MM.1S (cell line): Measurements from ENCODE around the gene GARS1.

Source experiments
- CTCF ChIP-seq: fragments of 300-600 bp; sonication (generic); IDR thresholded peaks from 2 replicates; pipeline ENCODE4 v1.5.1; 2016; ENCODE audit warnings: antibody characterized with exemption, low read length, mixed read lengths
- EZH2 ChIP-seq: fragments of 300-600 bp; sonication (generic); optimal IDR thresholded peaks from 2 replicates; pipeline ENCODE3; 2017; ENCODE audit warnings: low read depth, mild to moderate bottlenecking, antibody characterized with exemption, low read length, mixed read lengths

- TF ChIP-seq CTCF (no peak), EZH2 (no peak)
Measured at GRCh38 chr7:30598121-30598876, 3.6 kb downstream of the GARS1 start.
